ENCODE results near the gene TSGA10.

The TSGA10 gene

GRCh38 chr2:99104006-99104405 is 50.7 kb downstream of the TSGA10 start:
- H3K27me3 ChIP-seq (ENCODE audit: control insufficient read depth, insufficient read depth, low read length), result no peaks in the 10 kb centered on the region
- H2AFZ ChIP-seq, result no peak overlapping the region
- H3K79me2 ChIP-seq, result no peaks in the 10 kb centered on the region
- H3K9me3 ChIP-seq (ENCODE audit: control insufficient read depth, low read length), result no peaks in the 10 kb centered on the region
- no peak overlapping the region for H3K9ac ChIP-seq
- TF ChIP-seq CTCF (IDR thresholded peaks at IDR 0.05), result no peak
- no peak overlapping the region for H3K27ac ChIP-seq
- no peak overlapping the region for H3K4me3 ChIP-seq (ENCODE audit: low read depth, low read length)
- H3K4me1 ChIP-seq, result no peaks in the 10 kb centered on the region
- no peaks in the 10 kb centered on the region for H3K36me3 ChIP-seq (ENCODE audit: control insufficient read depth, insufficient read depth, low read length)
- no peak overlapping the region for H3K4me2 ChIP-seq (ENCODE audit: low read length)

DNA sequence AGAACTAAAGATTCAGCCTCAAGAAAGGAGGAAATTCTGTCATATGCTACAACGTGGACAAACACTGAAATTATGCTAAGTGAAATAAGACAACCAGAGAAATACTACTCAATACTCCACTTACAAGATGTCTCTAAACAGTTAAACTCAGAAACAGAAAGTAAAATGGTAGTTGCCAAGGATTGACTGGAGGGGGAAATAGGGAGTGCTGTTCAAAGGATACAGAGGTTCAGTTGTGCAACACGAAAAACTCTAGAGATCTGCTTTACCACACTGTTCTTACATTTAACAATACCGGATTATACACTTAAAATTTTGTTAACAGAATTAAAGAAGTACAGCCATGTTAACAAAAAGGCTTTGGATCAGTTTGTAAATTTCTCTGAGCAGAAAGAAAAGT is 53.0 kb downstream of the TSGA10 start:
- Histone ChIP-seq H3K27me3 (ENCODE audit: control insufficient read depth, insufficient read depth, low read length) (no peaks in the 10 kb centered on the region), H3K4me1 (no peaks in the 10 kb centered on the region), H3K4me2 (ENCODE audit: low read length) (no peak overlapping the region), H3K79me2 (no peaks in the 10 kb centered on the region), H3K36me3 (ENCODE audit: control insufficient read depth, insufficient read depth, low read length) (no peaks in the 10 kb centered on the region), H3K27ac (no peak overlapping the region), H3K4me3 (ENCODE audit: low read depth, low read length) (no peak overlapping the region), H2AFZ (peak overlapping the region; percentile 8), H3K9me3 (ENCODE audit: control insufficient read depth, low read length) (no peaks in the 10 kb centered on the region), H3K9ac (no peak overlapping the region)
- TF ChIP-seq CTCF (IDR thresholded peaks at IDR 0.05), result no peak

DNA sequence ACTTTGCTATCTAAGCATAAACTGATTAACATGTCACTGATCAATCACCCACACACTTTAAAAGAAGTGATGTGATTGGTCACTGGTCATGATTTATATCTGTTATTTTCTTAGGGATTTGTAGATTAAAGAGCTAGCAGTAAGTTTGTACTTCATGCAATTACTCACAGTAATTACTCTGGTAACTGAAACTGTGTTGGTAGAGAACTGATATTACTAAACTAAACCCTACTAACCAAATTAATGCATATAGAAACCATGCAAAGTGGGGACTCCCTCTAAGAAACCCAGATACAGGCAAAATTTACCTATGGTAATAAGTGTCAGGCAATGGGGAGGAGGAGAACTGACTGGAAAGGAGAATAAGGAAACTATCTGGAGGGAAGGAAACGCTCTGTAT is 58.0 kb downstream of the TSGA10 start:
- H2AFZ ChIP-seq, result no peak overlapping the region
- no peaks in the 10 kb centered on the region for H3K27me3 ChIP-seq (ENCODE audit: control insufficient read depth, insufficient read depth, low read length)
- H3K9me3 ChIP-seq (ENCODE audit: control insufficient read depth, low read length), result no peaks in the 10 kb centered on the region
- no peak for TF ChIP-seq CTCF (IDR thresholded peaks at IDR 0.05)
- no peak overlapping the region for H3K9ac ChIP-seq
- H3K27ac ChIP-seq, result no peak overlapping the region
- H3K36me3 ChIP-seq (ENCODE audit: control insufficient read depth, insufficient read depth, low read length), result no peaks in the 10 kb centered on the region
- no peak overlapping the region for H3K4me2 ChIP-seq (ENCODE audit: low read length)
- no peak overlapping the region for H3K4me3 ChIP-seq (ENCODE audit: low read depth, low read length)
- H3K4me1 ChIP-seq, result no peaks in the 10 kb centered on the region
- H3K79me2 ChIP-seq, result no peaks in the 10 kb centered on the region

- no peak for TF ChIP-seq CTCF (IDR thresholded peaks at IDR 0.05)
- H3K36me3 ChIP-seq (ENCODE audit: control insufficient read depth, insufficient read depth, low read length), result no peaks in the 10 kb centered on the region
Measured at GRCh38 chr2:99088017-99088416, 66.7 kb downstream of the TSGA10 start.

DNA sequence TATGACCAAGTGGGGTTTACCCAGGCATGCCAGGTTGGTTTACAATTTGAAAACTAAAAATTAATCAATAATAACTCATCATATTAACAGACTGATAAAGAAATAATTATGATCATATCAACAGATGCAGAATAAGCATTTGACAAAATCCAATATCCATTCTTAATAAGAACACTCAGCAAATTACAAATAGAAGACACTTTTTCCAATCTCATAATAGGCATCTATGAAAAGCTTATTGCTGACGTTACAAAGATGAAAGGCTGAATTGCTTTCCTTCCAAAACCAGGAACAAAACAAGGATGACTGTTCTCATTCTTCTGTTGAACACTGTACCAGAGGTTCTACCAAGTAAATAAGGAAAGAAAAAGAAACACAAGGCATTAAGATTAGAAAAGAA is 68.4 kb downstream of the TSGA10 start:
- Histone ChIP-seq H3K36me3 (ENCODE audit: control insufficient read depth, insufficient read depth, low read length) (no peaks in the 10 kb centered on the region), H2AFZ (no peak overlapping the region), H3K27me3 (ENCODE audit: control insufficient read depth, insufficient read depth, low read length) (no peaks in the 10 kb centered on the region), H3K4me2 (ENCODE audit: low read length) (no peak overlapping the region), H3K4me3 (ENCODE audit: low read depth, low read length) (no peak overlapping the region), H3K9me3 (ENCODE audit: control insufficient read depth, low read length) (no peaks in the 10 kb centered on the region), H3K79me2 (no peaks in the 10 kb centered on the region), H3K27ac (no peak overlapping the region), H3K4me1 (no peaks in the 10 kb centered on the region), H3K9ac (no peak overlapping the region)
- TF ChIP-seq CTCF (IDR thresholded peaks at IDR 0.05), result no peak

More at GRCh38 chr2:99088017-99088416, 66.7 kb downstream of the TSGA10 start:
- no peaks in the 10 kb centered on the region for H3K4me1 ChIP-seq
- H3K4me2 ChIP-seq (ENCODE audit: low read length), result no peak overlapping the region
- H2AFZ ChIP-seq, result no peak overlapping the region
- H3K4me3 ChIP-seq (ENCODE audit: low read depth, low read length), result no peak overlapping the region
- H3K9me3 ChIP-seq (ENCODE audit: control insufficient read depth, low read length), result no peaks in the 10 kb centered on the region
- H3K9ac ChIP-seq, result no peak overlapping the region
- H3K27ac ChIP-seq, result no peak overlapping the region
- no peaks in the 10 kb centered on the region for H3K79me2 ChIP-seq
- H3K27me3 ChIP-seq (ENCODE audit: control insufficient read depth, insufficient read depth, low read length), result no peaks in the 10 kb centered on the region
